ENCODE measurements around the gene TEX22. TPM values are rescaled to one million over a fixed set of nuclear protein-coding genes. Genes with fewer than 3 reads are reported as not detected.

Gene TEX22
- polyA plus RNA-seq, 1 experiment = 0.17 TPM

GRCh38 chr14:105444859-105445258 is 46.5 kb downstream of the TEX22 start:
- POLR2A ChIA-PET = no interaction called here
- TF ChIP-seq CTCF (IDR thresholded peaks at IDR 0.05; ENCODE audit: insufficient read depth, low read depth, low read length) = no peak
- Histone ChIP-seq H3K4me3 (ENCODE audit: low read depth, low read length) (no peak overlapping the region), H3K27me3 (ENCODE audit: control insufficient read depth, insufficient read depth, low read length) (no peaks in the 10 kb centered on the region), H3K36me3 (ENCODE audit: control insufficient read depth, insufficient read depth, low read length) (peaks cover 15% of the 10 kb centered on the region)
- DNase-seq (ENCODE audit: low read depth) = no peak
- CTCF ChIA-PET = interaction anchor here (0.8 kb wide), 1 partner anchor 45 kb away, joined by 3 read pairs; no protein-coding TSS in a partner anchor

GRCh38 chr14:105445290-105445689 is 47.0 kb downstream of the TEX22 start:
- Histone ChIP-seq H3K27me3 (ENCODE audit: control insufficient read depth, insufficient read depth, low read length) (no peaks in the 10 kb centered on the region), H3K4me3 (ENCODE audit: low read depth, low read length) (no peak overlapping the region), H3K36me3 (ENCODE audit: control insufficient read depth, insufficient read depth, low read length) (peaks cover 18% of the 10 kb centered on the region)
- POLR2A ChIA-PET = no interaction called here
- TF ChIP-seq CTCF (IDR thresholded peaks at IDR 0.05; ENCODE audit: insufficient read depth, low read depth, low read length) = no peak
- no peak for DNase-seq (ENCODE audit: low read depth)
- CTCF ChIA-PET = interaction anchor here (0.8 kb wide), 1 partner anchor 44 kb away, joined by 3 read pairs; no protein-coding TSS in a partner anchor

- no peak for TF ChIP-seq CTCF (IDR thresholded peaks at IDR 0.05; ENCODE audit: insufficient read depth, low read depth, low read length)
- Histone ChIP-seq H3K4me3 (ENCODE audit: low read depth, low read length) (no peak overlapping the region), H3K27me3 (ENCODE audit: control insufficient read depth, insufficient read depth, low read length) (no peaks in the 10 kb centered on the region), H3K36me3 (ENCODE audit: control insufficient read depth, insufficient read depth, low read length) (peaks cover 21% of the 10 kb centered on the region)
- no peak for DNase-seq (ENCODE audit: low read depth)
- CTCF ChIA-PET = interaction anchor here (1.3 kb wide), 1 partner anchor 82 kb away, joined by 3 read pairs; no protein-coding TSS in a partner anchor
- POLR2A ChIA-PET = no interaction called here
These were observed 47.8 kb downstream of the TEX22 start for GRCh38 chr14:105445901-105446845.

- Histone ChIP-seq H3K27me3 (ENCODE audit: control insufficient read depth, insufficient read depth, low read length) (no peaks in the 10 kb centered on the region), H3K36me3 (ENCODE audit: control insufficient read depth, insufficient read depth, low read length) (peaks cover 22% of the 10 kb centered on the region), H3K4me3 (ENCODE audit: low read depth, low read length) (no peak overlapping the region)
- CTCF ChIA-PET = interaction anchor here (1.3 to 2.0 kb wide), 4 partner anchors 12 to 81 kb away, joined by 3 to 8 read pairs (median 5); no protein-coding TSS in a partner anchor
- TF ChIP-seq CTCF (IDR thresholded peaks at IDR 0.05; ENCODE audit: insufficient read depth, low read depth, low read length) = no peak
- no peak for DNase-seq (ENCODE audit: low read depth)
- POLR2A ChIA-PET = no interaction called here
These were observed 48.6 kb downstream of the TEX22 start for GRCh38 chr14:105446971-105447370.
